Endothelial cell of umbilical vein (primary cell): ENCODE measurements around the gene RGS6.

Experiments used
- CTCF ChIP-seq, 2 donors: IDR thresholded peaks; 1 replicate in 1 of 2; 2 replicates in 1 of 2; pipeline ENCODE4 v1.5.1; 2011; ENCODE audit warnings: low read length in 2 of 2, mild to moderate bottlenecking in 2 of 2, moderate library complexity in 2 of 2, control low read depth in 1 of 2, inconsistent platforms in 1 of 2, low read depth in 1 of 2; ENCODE audit not compliant: insufficient read depth in 1 of 2; ENCODE audit errors: extremely low read depth in 1 of 2
- POLR2AphosphoS5 ChIP-seq: IDR thresholded peaks from 2 replicates; pipeline ENCODE4 v1.6.1; 2012; ENCODE audit warnings: low read depth, mild to moderate bottlenecking, control low read depth, low read length, moderate library complexity; ENCODE audit not compliant: insufficient read depth

GRCh38 chr14:72070458-72070857 is 138.2 kb downstream of the RGS6 start:
- no peak for TF ChIP-seq CTCF (IDR thresholded peaks at IDR 0.05; ENCODE audit: extremely low read depth in 1 of 2, insufficient read depth in 1 of 2, low read depth in 1 of 2, low read length in 2 of 2)
- TF ChIP-seq POLR2AphosphoS5: no peak
